ENCODE results near the gene CFAP46. TPM values are rescaled to one million over a fixed set of nuclear protein-coding genes. Genes with fewer than 3 reads are reported as not detected.
"Not testable (repeated sequence)": the region's sequence is repeated elsewhere in the genome, so short reads cannot be mapped to it uniquely, and the experiment has no call there.

Gene CFAP46
- total RNA-seq, 6 donors from 2014 or later: 0.60 to 28.3 (median 8.0) TPM

GRCh38 chr10:132932461-132933307 lies 9.7 kb downstream of the CFAP46 start:
- no peaks in the 10 kb centered on the region for H3K9me3 ChIP-seq
- H3K27ac ChIP-seq: no peak overlapping the region
- 93% methylated on average over 25 of the region's 25 CpGs for WGBS, 2 donors
- DNase-seq (peak in 1 of 2 donors; percentile 64), ATAC-seq (ENCODE audit: low FRiP score in 2 of 2) (peak; percentile 41 to 58)
- TF ChIP-seq CTCF (IDR thresholded peaks at IDR 0.05) (no peak), EP300 (IDR thresholded peaks at IDR 0.05) (no peak), POLR2AphosphoS5 (IDR thresholded peaks at IDR 0.05) (no peak), POLR2A (IDR thresholded peaks at IDR 0.05) (no peak)
- no peaks in the 10 kb centered on the region for H3K27me3 ChIP-seq
- no peaks in the 10 kb centered on the region for H3K36me3 ChIP-seq
- no peaks in the 10 kb centered on the region for H3K4me1 ChIP-seq
- no peak overlapping the region for H3K4me3 ChIP-seq

DNA sequence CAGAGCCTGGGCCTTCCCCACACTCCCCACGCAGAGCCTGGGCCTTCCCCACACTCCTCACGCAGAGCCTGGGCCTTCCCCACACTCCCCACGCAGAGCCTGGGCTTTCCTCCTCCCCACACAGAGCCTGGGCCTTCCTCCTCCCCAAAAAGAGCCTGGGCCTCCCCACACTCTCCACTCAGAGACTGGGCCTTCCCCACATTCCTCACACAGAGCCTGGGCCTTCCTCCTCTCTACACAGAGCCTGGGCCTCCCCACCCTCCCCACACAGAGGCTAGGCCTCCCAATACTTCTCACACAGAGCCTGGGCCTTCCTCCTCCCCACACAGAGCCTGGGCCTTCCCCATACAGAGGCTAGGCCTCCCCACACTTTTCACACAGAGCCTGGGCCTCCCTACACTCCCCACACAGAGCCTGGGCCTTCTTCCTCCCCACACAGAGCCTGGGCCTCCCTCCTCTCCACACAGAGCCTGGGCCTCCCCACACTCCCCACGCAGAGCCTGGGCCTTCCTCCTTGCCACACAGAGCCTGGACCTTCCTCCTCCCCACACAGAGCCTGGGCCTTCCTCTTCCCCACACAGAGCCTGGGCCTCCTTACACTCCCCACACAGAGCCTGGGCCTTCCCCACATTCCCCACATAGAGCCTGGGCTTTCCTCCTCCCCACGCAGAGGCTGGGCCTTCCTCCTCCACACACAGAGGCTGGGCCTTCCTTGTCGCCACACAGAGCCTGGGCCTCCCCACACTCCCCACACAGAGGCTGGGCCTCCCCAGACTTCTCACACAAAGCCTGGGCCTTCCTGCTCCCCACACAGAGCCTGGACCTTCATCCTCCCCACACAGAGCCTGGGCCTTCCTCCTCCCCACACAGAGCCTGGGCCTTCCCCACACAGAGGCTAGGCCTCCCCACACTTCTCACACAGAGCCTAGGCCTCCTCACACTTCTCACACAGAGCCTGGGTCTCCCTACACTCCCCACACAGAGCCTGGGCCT lies 10.8 kb downstream of the CFAP46 start:
- H3K9me3 ChIP-seq; ATAC-seq (ENCODE audit: low FRiP score in 2 of 2); H3K4me1 ChIP-seq; DNase-seq; H3K27me3 ChIP-seq; H3K36me3 ChIP-seq; H3K4me3 ChIP-seq; H3K27ac ChIP-seq: not testable (repeated sequence)
- 59 to 60% methylated on average over 6 of the region's 6 CpGs for WGBS, 2 donors

DNA sequence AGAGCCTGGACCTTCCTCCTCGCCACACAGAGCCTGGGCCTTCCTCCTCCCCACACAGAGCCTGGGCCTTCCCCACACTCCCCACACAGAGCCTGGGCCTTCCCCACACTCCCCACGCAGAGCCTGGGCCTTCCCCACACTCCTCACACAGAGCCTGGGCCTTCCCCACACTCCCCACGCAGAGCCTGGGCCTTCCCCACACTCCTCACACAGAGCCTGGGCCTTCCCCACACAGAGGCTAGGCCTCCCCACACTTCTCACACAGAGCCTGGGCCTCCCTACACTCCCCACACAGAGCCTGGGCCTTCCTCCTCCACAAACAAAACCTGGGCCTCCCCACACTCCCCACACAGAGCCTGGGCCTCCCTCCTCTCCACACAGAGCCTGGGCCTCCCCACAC lies 11.7 kb downstream of the CFAP46 start:
- H3K27me3 ChIP-seq; ATAC-seq (ENCODE audit: low FRiP score in 2 of 2); DNase-seq; H3K9me3 ChIP-seq; H3K36me3 ChIP-seq; H3K27ac ChIP-seq; H3K4me1 ChIP-seq; H3K4me3 ChIP-seq: not testable (repeated sequence)
- 17% methylated on average over 1 of the region's 3 CpGs; no CpG with 5 or more reads in 1 of the 2 donors for WGBS, 2 donors

DNA sequence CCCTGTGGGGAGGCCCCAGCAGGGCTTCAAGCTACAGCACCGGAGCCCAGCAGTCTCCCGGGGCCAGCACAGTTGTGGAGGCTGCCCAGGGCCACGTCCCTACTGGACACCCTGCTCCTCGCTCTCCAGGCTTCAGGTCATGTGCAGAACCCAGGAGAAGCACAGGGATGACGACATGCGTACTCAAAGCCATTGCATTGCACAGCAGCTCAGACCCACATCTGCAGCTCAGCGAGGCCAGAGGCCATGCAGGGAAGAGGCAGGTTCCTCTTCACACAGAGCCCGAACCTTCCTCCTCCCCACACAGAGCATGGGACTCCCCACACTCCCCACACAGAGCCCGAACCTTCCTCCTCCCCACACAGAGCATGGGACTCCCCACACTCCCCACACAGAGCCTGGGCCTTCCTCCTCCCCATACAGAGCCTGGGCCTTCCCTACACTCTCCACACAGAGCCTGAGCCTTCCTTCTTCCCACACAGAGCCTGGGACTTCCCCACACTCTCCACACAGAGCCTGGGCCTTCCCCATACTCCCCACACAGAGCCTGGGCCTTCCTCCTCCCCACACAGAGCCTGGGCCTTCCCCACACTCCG lies 12.3 kb downstream of the CFAP46 start:
- DNase-seq (peak in 1 of 2 donors; percentile 41), ATAC-seq (ENCODE audit: low FRiP score in 2 of 2) (peak in 1 of 2 donors; percentile 46)
- no peaks in the 10 kb centered on the region for H3K4me1 ChIP-seq
- 68 to 76% methylated on average over 4 to 9 of the region's 10 CpGs for WGBS, 2 donors
- no peaks in the 10 kb centered on the region for H3K36me3 ChIP-seq
- H3K27ac ChIP-seq: no peak overlapping the region
- no peak overlapping the region for H3K4me3 ChIP-seq
- TF ChIP-seq EP300 (IDR thresholded peaks at IDR 0.05) (no peak), CTCF (IDR thresholded peaks at IDR 0.05) (no peak), POLR2AphosphoS5 (IDR thresholded peaks at IDR 0.05) (no peak), POLR2A (IDR thresholded peaks at IDR 0.05) (no peak)
- H3K27me3 ChIP-seq: no peaks in the 10 kb centered on the region
- H3K9me3 ChIP-seq: no peaks in the 10 kb centered on the region

DNA sequence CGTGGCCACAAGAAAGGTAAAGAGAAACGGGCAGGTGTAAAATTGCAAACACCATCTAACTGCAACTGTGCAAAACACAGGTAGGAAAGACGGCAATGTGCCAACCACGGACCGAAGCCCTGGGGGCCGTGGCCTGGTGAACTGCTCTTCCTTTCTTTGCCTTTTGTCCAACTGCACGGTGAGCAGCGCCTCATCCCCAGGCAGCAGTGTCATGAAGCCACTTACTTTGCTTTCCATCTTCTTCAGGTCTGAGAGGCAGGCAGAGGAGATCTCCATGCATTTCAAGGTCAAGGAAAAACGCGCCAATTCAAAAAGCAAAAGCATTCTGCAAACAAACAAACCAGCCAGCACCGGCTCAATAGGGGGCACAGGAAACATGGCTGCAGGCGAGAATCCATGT lies 12.9 kb downstream of the CFAP46 start:
- TF ChIP-seq POLR2AphosphoS5 (IDR thresholded peaks at IDR 0.05): no peak
- no peak for TF ChIP-seq EP300 (IDR thresholded peaks at IDR 0.05)
- no peak for TF ChIP-seq CTCF (IDR thresholded peaks at IDR 0.05)
- no peak for TF ChIP-seq POLR2A (IDR thresholded peaks at IDR 0.05)
- ATAC-seq (ENCODE audit: low FRiP score in 2 of 2) (no peak), DNase-seq (no peak)
- H3K36me3 ChIP-seq: no peaks in the 10 kb centered on the region
- WGBS, 2 donors: 87 to 88% methylated on average over 12 of the region's 12 CpGs
- no peaks in the 10 kb centered on the region for H3K4me1 ChIP-seq
- H3K27me3 ChIP-seq: no peaks in the 10 kb centered on the region
- H3K27ac ChIP-seq: no peak overlapping the region
- no peaks in the 10 kb centered on the region for H3K9me3 ChIP-seq
- H3K4me3 ChIP-seq: no peak overlapping the region

Data from upper lobe of left lung (tissue), 6 donors.